Fibroblast of lung (primary cell): ENCODE results near the gene CDKAL1. TPM values are rescaled to one million over a fixed set of nuclear protein-coding genes. Genes with fewer than 3 reads are reported as not detected.

Experiments used
- DNase-seq, 2 donors: peaks; one replicate each; pipeline versions ENCODE4 v3.0.0 to v3.0.0-alpha.2; 2010; ENCODE audit warnings: low read depth in 2 of 2
- H2AFZ ChIP-seq: 2 replicates; pipeline ENCODE4 v1.5.1; 2012; ENCODE audit warnings: low read length, control low read depth, inconsistent platforms
- H3K27ac ChIP-seq: 2 replicates; pipeline ENCODE4 v1.5.1; 2011; ENCODE audit warnings: low read length, control low read depth; ENCODE audit not compliant: insufficient read depth
- H3K27me3 ChIP-seq: 2 replicates; pipeline ENCODE4 v1.5.1; 2011; ENCODE audit warnings: mild to moderate bottlenecking, low read length; ENCODE audit not compliant: control insufficient read depth, insufficient read depth
- H3K36me3 ChIP-seq: 2 replicates; pipeline ENCODE4 v1.5.1; 2011; ENCODE audit warnings: low read length; ENCODE audit not compliant: control insufficient read depth, insufficient read depth
- H3K4me1 ChIP-seq: 2 replicates; pipeline ENCODE4 v1.5.1; 2011; ENCODE audit warnings: low read length; ENCODE audit not compliant: control insufficient read depth, insufficient read depth; ENCODE audit errors: extremely low read depth
- H3K4me2 ChIP-seq: 2 replicates; pipeline ENCODE4 v1.5.1; 2011; ENCODE audit warnings: low read length, control low read depth; ENCODE audit not compliant: insufficient read depth; ENCODE audit errors: extremely low read depth
- H3K4me3 ChIP-seq, 4 experiments: fragments of 200-600 bp in 1 of 4; sonication (generic) in 1 of 4; replicated peaks in 1 of 4; 2 replicates each; pipeline ENCODE4 v1.5.1; 2011 to 2016; ENCODE audit warnings: low read length in 4 of 4, low read depth in 3 of 4, mild to moderate bottlenecking in 3 of 4, control low read depth in 2 of 4, inconsistent platforms in 1 of 4, mixed read lengths in 1 of 4; ENCODE audit not compliant: insufficient read depth in 1 of 4; ENCODE audit errors: control extremely low read depth in 1 of 4
- H3K79me2 ChIP-seq: 2 replicates; pipeline ENCODE4 v1.5.1; 2012; ENCODE audit warnings: mild to moderate bottlenecking, low read length, inconsistent platforms; ENCODE audit not compliant: control insufficient read depth, insufficient read depth
- H3K9ac ChIP-seq: 2 replicates; pipeline ENCODE4 v1.5.1; 2011; ENCODE audit warnings: mild to moderate bottlenecking, low read length, control low read depth; ENCODE audit not compliant: insufficient read depth
- H3K9me3 ChIP-seq: 2 replicates; pipeline ENCODE4 v1.5.1; 2012; ENCODE audit warnings: low read depth, low read length; ENCODE audit not compliant: control insufficient read depth, insufficient read depth
- H4K20me1 ChIP-seq: 2 replicates; pipeline ENCODE4 v1.5.1; 2011; ENCODE audit warnings: low read length; ENCODE audit not compliant: control insufficient read depth, insufficient read depth; ENCODE audit errors: extremely low read depth
- CTCF ChIP-seq, 2 donors: IDR thresholded peaks in 1 of 2; conservative IDR thresholded peaks in 1 of 2; 1 replicate in 1 of 2; 2 replicates in 1 of 2; pipeline ENCODE4 v1.5.1; 2011 to 2012; ENCODE audit warnings: low read length in 2 of 2, control low read depth in 1 of 2, inconsistent platforms in 1 of 2, low read depth in 1 of 2, mild to moderate bottlenecking in 1 of 2
- EZH2 ChIP-seq: IDR thresholded peaks from 2 replicates; pipeline ENCODE4 v1.5.1; 2012; ENCODE audit warnings: low read length, control low read depth, mild to moderate bottlenecking; ENCODE audit errors: missing control alignments
- polyA plus RNA-seq, 2 donors: library from polyadenylated mRNA; depleted of rRNA in 1 of 2; stranded (reverse) in 1 of 2; unstranded in 1 of 2; fragments of >200 nt; gene quantifications; 2 replicates each; pipeline ENCODE4 v1.2.1, GENCODE V29; 2011 to 2012; ENCODE audit warnings: missing spikeins in 1 of 2
- total RNA-seq: library from RNA; depleted of rRNA; stranded (reverse); fragments of >200 nt; gene quantifications from 2 replicates; pipeline ENCODE4 v1.2.1, GENCODE V29; 2014

Gene CDKAL1
- total and polyA plus RNA-seq, 2 donors (not counting 1 experiment from before 2014, with no cell fraction given), result 7.4 to 15.0 TPM

- no peak overlapping the region for H3K9ac ChIP-seq
- no peak for DNase-seq
- no peak overlapping the region for H3K4me3 ChIP-seq
- no peaks in the 10 kb centered on the region for H3K36me3 ChIP-seq
- no peaks in the 10 kb centered on the region for H3K79me2 ChIP-seq
- no peaks in the 10 kb centered on the region for H3K4me1 ChIP-seq
- no peak overlapping the region for H3K4me2 ChIP-seq
- no peak for TF ChIP-seq EZH2
- no peak for TF ChIP-seq CTCF (conservative IDR thresholded peaks at IDR 0.05 in 1 of 2, IDR thresholded peaks at IDR 0.05 in 1 of 2; ENCODE audit: low read depth in 1 of 2, low read length in 2 of 2)
- H3K27ac ChIP-seq, result no peak overlapping the region
- no peaks in the 10 kb centered on the region for H3K27me3 ChIP-seq
- no peak overlapping the region for H2AFZ ChIP-seq
- H4K20me1 ChIP-seq, result no peaks in the 10 kb centered on the region
- H3K9me3 ChIP-seq, result no peaks in the 10 kb centered on the region
Measured at GRCh38 chr6:21219856-21220255, 685.6 kb downstream of the CDKAL1 start.

GRCh38 chr6:21220271-21220987 lies 686.2 kb downstream of the CDKAL1 start:
- H3K27ac ChIP-seq, result no peak overlapping the region
- H3K4me3 ChIP-seq, result no peak overlapping the region
- no peaks in the 10 kb centered on the region for H3K9me3 ChIP-seq
- H3K27me3 ChIP-seq, result no peaks in the 10 kb centered on the region
- no peaks in the 10 kb centered on the region for H4K20me1 ChIP-seq
- H3K36me3 ChIP-seq, result no peaks in the 10 kb centered on the region
- H3K4me1 ChIP-seq, result no peaks in the 10 kb centered on the region
- no peak for TF ChIP-seq CTCF (conservative IDR thresholded peaks at IDR 0.05 in 1 of 2, IDR thresholded peaks at IDR 0.05 in 1 of 2; ENCODE audit: low read depth in 1 of 2, low read length in 2 of 2)
- TF ChIP-seq EZH2, result no peak
- no peak overlapping the region for H3K4me2 ChIP-seq
- no peaks in the 10 kb centered on the region for H3K79me2 ChIP-seq
- no peak overlapping the region for H3K9ac ChIP-seq
- DNase-seq, result peak in 1 of 2 donors; percentile 56
- no peak overlapping the region for H2AFZ ChIP-seq

GRCh38 chr6:21222656-21223055 lies 688.4 kb downstream of the CDKAL1 start:
- H3K9me3 ChIP-seq, result no peaks in the 10 kb centered on the region
- no peaks in the 10 kb centered on the region for H3K27me3 ChIP-seq
- no peak overlapping the region for H3K27ac ChIP-seq
- no peaks in the 10 kb centered on the region for H4K20me1 ChIP-seq
- no peak overlapping the region for H3K4me2 ChIP-seq
- H3K4me3 ChIP-seq, result no peak overlapping the region
- no peak for DNase-seq
- no peaks in the 10 kb centered on the region for H3K79me2 ChIP-seq
- no peaks in the 10 kb centered on the region for H3K4me1 ChIP-seq
- H3K36me3 ChIP-seq, result no peaks in the 10 kb centered on the region
- TF ChIP-seq CTCF (conservative IDR thresholded peaks at IDR 0.05 in 1 of 2, IDR thresholded peaks at IDR 0.05 in 1 of 2; ENCODE audit: low read depth in 1 of 2, low read length in 2 of 2) (no peak), EZH2 (no peak)
- H3K9ac ChIP-seq, result no peak overlapping the region
- H2AFZ ChIP-seq, result no peak overlapping the region
